ENCODE measurements around the gene NRBF2.

GRCh38 chr10:63103971-63104409, 29.1 kb upstream of the NRBF2 start:
- TF ChIP-seq, protein P1, sequence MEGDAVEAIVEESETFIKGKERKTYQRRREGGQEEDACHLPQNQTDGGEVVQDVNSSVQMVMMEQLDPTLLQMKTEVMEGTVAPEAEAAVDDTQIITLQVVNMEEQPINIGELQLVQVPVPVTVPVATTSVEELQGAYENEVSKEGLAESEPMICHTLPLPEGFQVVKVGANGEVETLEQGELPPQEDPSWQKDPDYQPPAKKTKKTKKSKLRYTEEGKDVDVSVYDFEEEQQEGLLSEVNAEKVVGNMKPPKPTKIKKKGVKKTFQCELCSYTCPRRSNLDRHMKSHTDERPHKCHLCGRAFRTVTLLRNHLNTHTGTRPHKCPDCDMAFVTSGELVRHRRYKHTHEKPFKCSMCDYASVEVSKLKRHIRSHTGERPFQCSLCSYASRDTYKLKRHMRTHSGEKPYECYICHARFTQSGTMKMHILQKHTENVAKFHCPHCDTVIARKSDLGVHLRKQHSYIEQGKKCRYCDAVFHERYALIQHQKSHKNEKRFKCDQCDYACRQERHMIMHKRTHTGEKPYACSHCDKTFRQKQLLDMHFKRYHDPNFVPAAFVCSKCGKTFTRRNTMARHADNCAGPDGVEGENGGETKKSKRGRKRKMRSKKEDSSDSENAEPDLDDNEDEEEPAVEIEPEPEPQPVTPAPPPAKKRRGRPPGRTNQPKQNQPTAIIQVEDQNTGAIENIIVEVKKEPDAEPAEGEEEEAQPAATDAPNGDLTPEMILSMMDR (IDR thresholded peaks at IDR 0.05; ENCODE audit: low read depth, low read length, poor library complexity, severe bottlenecking), result no peak
- no peak for TF ChIP-seq EZH2phosphoT487 (IDR thresholded peaks at IDR 0.05; ENCODE audit: borderline replicate concordance, low read length)

Measured in DOHH2 (cell line).